ENCODE measurements around the gene DAP. TPM values are rescaled to one million over a fixed set of nuclear protein-coding genes. Genes with fewer than 3 reads are reported as not detected.

The DAP gene
- total RNA-seq, 1 experiment from 2014 or later: 47.2 TPM

GRCh38 chr5:10797261-10797660, 36.2 kb upstream of the DAP start:
- H3K23ac ChIP-seq (ENCODE audit: insufficient read length, low read depth, low read length): no peak overlapping the region
- Mint-ChIP-seq H3K27ac (no peak overlapping the region), H3K27me3 (ENCODE audit: low read depth) (peaks cover 7% of the 10 kb centered on the region), H3K9me3 (no peaks in the 10 kb centered on the region; a peak in 1 of 5 replicates), H3K36me3 (ENCODE audit: insufficient read depth in 1 of 3, low read depth in 3 of 3) (no peaks in the 10 kb centered on the region), H3K4me1 (peaks cover 6 to 9% of the 10 kb centered on the region in 2 experiments), H3K4me3 (no peak overlapping the region)
- H3K56ac ChIP-seq (ENCODE audit: insufficient read length, low read depth, low read length): no peak overlapping the region
- H3K4ac ChIP-seq (ENCODE audit: low read depth, low read length): no peak overlapping the region
- no CpG with 5 or more reads among the region's 3 CpGs for WGBS (ENCODE audit: extremely low coverage, insufficient read length, low lambda C conversion rate)
- H4K20me1 ChIP-seq (ENCODE audit: control insufficient read depth, insufficient read depth, insufficient read length): no peaks in the 10 kb centered on the region
- no peak for DNase-seq
- no peak overlapping the region for H2BK12ac ChIP-seq (ENCODE audit: insufficient read length, low read depth, low read length)
- H3K4me2 ChIP-seq (ENCODE audit: insufficient read depth, insufficient read length, low read length): no peak overlapping the region
- H2BK15ac ChIP-seq (ENCODE audit: low read depth, low read length): no peak overlapping the region
- H2BK120ac ChIP-seq (ENCODE audit: low read depth, low read length, poor library complexity, severe bottlenecking): no peak overlapping the region
- no peaks in the 10 kb centered on the region for H3K23me2 ChIP-seq (ENCODE audit: insufficient read length, low read depth, low read length, poor library complexity, severe bottlenecking)
- no peak overlapping the region for H2BK20ac ChIP-seq (ENCODE audit: low read depth, low read length, poor library complexity, severe bottlenecking)
- H3K79me2 ChIP-seq (ENCODE audit: insufficient read depth, low read length): no peaks in the 10 kb centered on the region
- no peak overlapping the region for H4K91ac ChIP-seq (ENCODE audit: insufficient read length, low read depth, low read length)
- H4K8ac ChIP-seq (replicated peaks; ENCODE audit: insufficient read length, low read depth, low read length): no peak overlapping the region
- H2BK5ac ChIP-seq (ENCODE audit: insufficient read length, low read length): no peak overlapping the region
- no peak overlapping the region for H3T11ph ChIP-seq (ENCODE audit: low read length)
- H3K14ac ChIP-seq (ENCODE audit: insufficient read depth, low read length): no peak overlapping the region
- H2AK5ac ChIP-seq (ENCODE audit: insufficient read length, low read length): no peak overlapping the region
- H3K79me1 ChIP-seq (ENCODE audit: insufficient read depth, low read depth, low read length, poor library complexity, severe bottlenecking): no peaks in the 10 kb centered on the region
- H4K5ac ChIP-seq (ENCODE audit: insufficient read length, low read depth, low read length): no peak overlapping the region
- TF ChIP-seq CTCF (conservative IDR thresholded peaks at IDR 0.05): no peak
- no peaks in the 10 kb centered on the region for H3K27me3 ChIP-seq (ENCODE audit: insufficient read depth, low read length)
- no peak overlapping the region for H2AFZ ChIP-seq (ENCODE audit: low read length)
- no peaks in the 10 kb centered on the region for H3K4me1 ChIP-seq (ENCODE audit: insufficient read depth, low read length)
- H3K9me3 ChIP-seq (ENCODE audit: control insufficient read depth, low read depth, low read length): no peaks in the 10 kb centered on the region
- H3K27ac ChIP-seq (ENCODE audit: insufficient read length, low read depth, low read length): no peak overlapping the region
- H3K18ac ChIP-seq (ENCODE audit: insufficient read length, low read depth, low read length): no peak overlapping the region
- no peak overlapping the region for H3K9ac ChIP-seq (ENCODE audit: extremely low read depth, insufficient read length, low read length)

Measured in H9 (cell line).